HG02973 (cell line): Measurements from ENCODE around the gene TMEM9.

Experiments used
- ATAC-seq: cut with Tn5 transposase; IDR thresholded peaks from one replicate; pipeline ENCODE4 v1.9.1; 2021; ENCODE audit warnings: moderate library complexity; ENCODE audit not compliant: unreplicated experiment

The TMEM9 gene

DNA sequence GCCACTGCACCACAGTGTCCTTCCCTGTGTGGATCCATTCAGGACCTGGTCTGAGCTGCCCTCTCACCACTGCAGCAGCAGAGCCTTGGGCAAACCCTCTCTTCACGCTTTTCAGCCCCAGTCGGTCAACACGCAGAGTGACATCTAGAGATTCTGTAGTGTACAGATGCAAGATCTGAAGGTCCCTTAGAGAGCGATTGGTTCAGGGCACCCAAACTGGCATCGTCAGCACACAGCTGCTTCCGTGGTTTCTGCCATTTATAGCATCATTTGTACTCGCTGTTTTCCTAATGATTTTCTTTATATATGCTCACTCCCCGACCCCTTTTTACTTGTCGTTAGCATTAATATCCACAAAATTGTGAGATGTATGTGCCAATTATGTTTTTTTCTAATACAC lies 25.8 kb downstream of the TMEM9 start:
- no peak for ATAC-seq

DNA sequence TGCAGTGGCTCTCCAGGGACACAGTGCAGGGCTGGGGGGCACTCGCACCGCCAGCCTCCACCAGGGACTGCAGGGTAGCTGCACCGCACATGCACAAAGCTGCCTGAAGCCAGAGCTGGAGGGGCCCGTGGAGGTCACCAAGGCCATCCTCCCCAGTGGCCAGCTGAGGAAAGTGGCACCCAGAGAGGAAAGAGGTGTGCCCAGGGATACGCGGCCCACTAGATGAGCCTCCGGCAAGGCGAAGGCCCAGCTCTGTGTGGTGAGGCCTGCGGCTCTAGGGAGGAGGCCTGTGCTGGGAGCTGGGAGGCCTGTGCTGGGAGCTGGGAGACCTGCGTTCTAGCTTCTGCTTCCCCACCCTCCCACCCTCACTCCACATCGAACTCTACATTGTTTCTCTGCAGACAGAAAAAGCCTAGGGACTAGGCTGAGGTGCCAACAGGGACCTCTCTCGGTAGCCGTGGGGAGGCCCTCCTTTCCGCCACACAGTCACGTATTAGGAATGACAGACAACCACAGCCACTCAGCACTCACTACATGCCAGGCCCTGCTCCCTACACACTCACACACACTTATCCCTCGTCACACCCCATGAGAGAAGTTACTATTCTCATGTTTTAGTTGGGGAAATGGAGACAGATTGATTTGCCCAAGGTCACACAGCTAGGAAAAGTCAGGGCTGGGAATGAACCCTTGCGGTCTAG lies 26.4 kb downstream of the TMEM9 start:
- no peak for ATAC-seq

DNA sequence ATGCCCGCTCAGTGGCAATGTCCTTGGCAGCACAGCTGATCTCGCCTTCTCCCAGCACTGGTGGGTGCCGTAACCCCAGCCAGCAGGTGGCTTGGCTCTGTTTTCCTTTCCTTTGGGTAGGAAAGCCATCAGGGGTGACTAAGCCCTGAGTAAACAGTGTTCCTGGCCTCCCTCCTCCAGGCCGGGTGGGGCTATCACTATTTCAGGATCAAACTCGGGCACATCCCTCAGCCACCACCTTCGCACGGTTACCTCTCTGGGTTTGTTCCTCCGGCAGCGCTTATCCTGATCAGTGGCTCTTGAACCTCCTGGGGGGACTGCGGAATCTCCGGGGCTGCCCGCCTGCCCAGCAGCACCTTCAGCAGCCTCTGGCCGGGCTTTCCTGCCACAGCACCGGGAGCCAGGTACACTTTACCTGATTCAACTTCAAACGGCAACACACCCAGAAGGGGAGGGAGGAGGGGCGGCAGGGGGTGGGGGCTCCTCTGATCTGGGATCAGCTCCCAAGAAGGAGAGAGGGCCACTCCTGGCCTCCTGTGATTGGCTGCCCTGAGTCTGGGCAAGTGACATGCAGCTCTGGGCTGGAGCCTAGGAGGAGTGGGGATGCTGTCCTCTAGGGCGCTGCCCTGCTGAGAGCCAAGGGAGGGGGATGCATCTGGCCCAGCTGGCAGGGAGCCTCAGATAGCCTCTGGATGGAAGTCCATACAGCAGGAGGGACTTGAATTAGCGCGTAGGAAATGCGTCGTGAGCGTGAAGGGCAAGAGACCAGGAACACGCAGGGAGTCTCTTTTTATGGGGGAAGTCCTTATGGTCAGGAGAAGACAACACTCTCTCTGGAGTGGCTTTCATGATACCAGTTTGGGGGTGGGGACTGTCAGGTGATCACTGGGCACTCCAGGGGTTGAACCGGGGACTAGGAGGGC lies 27.2 kb downstream of the TMEM9 start, which contains the start of gene ASCL5:
ASCL5 (minus strand) TSS at position 353 of the 923 bp plus-strand sequence. CDS start 11,812 bp downstream, outside the sequence.
- no peak for ATAC-seq

DNA sequence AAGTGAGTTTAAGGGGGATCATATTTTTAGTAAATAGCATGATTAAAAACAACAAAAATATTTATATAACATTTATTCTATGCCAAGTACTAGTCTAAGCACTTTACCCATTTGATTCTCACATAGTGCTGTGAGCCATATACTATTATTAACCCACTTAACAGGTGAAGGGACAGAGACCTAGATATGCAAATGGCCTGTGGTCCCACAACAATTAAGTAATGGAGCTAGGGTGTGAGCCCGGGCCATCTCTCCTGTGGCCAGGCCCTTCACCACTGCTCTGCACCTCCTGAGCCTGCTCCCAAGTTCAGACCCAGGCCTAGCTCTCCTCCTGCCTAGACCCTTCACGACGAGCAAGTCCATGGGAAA lies 27.8 kb downstream of the TMEM9 start:
- no peak for ATAC-seq

DNA sequence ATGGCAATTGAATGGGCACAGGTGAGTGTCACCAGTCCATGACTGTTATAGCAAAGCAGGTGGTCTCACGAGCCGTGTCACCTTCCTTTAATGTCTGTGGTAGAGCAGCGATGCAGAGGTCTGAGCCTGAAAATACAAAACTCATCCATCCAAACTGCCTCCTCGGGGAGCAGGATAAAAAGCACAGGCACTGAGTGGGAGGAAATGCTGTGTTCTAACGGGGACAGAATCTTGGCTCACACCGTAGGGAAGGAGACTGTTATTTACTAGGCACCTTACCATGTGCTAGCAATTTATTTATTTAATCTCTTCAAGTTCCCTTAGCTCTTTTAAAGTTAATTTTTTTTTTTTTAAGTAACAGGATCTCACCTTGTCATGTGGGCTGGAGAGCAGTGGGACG lies 28.5 kb downstream of the TMEM9 start:
- no peak for ATAC-seq

DNA sequence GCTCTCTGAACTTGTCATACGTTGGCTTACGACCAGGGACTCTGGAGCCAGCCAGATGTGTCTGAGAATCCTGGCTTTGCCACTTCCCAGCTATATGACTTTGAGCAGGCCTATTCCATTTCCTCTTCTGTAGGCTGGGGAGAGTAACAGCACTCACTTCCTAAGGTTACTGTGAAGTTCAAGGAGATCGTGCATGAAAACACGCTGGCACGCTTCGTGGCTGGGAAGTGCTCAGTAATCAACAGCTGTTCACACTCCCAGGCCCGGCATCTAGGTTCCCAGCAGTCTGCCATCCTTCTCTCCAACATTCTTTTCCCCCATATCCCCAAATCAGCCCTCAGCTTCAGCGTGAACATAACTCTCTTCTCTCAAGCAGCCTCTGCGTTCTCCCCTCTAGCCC lies 29.3 kb downstream of the TMEM9 start:
- ATAC-seq: no peak

DNA sequence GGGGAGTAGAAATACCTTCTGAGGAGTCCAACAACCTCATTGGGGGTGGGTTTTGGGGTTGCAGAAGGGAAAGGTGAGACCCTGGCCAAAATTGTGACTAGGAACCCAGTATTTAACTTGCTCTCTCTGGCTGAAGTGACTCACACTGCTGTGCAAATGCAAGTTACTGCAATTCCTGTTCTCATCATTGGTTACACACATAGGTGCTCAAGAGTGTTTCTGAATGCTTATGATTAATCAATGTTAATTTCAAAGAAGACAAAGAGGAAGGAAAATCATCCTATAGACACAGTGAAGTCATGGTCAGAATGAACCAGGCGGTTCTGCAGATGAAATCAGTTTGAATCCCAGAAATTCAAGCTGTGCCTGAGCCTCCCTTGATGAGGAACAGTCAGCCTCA lies 30.4 kb downstream of the TMEM9 start:
- no peak for ATAC-seq

DNA sequence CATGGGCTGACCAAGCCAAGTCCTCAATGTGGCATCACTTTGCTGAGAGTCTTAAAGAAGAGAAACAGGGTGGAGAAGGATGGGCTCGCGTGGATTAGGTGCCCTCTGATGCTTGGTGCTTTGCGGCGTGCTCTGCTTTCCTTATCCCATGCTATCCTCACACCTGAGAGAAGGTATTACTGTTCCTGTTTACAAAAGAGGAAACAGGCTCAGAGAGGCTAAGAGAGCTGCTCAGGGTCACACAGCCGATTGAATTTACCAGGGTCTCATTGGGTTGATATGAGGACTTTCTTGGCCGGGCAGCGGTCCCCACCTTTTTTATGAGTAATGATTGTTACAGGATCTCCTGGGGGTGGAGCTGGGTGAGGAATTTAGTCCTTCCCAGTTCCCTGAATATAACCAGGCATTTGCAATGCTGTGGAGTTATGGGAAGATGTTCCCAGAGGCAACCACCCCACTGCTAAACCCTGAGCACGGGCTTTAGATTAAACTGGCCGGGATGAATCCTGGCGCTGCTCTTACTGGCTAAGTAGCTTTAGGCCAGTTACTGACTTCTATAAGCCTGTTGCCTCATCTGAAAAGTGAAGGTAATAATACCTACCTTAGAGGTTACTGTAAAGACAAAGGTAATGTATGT lies 31.8 kb downstream of the TMEM9 start:
- no peak for ATAC-seq

DNA sequence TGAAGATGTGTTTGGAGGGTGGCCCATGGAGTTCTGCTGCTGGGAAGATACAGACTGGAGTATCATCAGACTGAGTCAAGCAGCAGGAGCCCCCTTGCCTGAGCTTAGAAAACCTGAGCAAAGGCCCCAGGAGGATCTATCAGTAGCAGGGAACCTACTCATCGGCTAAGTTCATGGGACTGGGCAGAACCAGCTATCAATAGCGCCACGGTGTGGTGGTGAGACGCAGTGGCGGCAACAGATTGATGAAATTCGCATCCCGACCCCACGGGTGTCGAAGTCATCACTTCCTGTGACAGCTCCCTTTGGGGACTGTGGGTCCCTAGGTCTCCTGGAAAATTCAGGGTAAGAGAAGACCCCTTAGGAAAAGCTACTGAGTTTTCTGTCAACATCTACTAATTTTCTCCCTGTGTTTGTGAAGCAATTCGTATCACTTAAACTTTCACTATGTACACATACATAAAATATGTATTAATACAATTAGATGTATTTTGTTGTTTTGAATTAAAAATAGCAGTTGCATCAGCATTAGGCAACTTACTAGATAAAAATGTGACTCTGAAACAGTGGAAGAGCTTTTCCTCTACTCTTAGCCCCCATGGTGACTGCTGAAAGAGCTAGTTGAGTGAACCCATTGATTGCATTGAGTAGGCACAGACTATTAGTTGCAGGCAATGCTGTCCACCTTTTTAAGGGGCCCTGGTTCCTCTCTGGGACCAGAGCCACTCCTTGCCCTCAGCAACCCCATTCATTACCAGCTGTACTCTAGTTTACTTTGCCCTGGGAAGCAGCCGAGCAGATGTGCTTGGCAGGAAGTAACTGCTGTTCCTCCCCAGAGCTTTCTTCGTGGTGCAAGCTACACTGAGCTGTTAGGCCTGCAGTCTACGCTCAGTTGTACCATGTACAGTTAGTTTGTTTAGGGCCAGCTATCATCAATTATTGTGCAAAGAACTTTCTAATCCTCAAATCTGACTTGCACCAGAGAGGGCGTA lies 34.8 kb downstream of the TMEM9 start:
- ATAC-seq: no peak

DNA sequence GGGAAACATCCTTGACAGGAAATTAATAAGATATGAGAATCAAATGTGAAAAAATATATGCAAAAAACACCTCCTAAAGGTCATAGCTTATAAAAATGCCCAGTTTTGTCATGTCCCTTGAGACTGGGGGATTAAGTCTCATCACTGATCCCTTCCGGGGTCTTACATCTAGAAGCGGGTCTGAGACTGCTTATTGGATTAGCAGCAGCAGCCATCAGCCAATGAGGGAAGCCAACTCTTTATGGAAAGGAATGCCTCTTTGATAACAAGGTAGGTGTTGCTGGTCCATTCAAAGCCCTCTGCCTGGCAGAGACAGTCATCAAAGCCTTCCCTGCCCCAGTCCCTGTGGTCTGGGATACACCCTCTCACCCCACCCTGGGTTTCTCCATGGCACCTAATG lies 38.2 kb downstream of the TMEM9 start:
- no peak for ATAC-seq

DNA sequence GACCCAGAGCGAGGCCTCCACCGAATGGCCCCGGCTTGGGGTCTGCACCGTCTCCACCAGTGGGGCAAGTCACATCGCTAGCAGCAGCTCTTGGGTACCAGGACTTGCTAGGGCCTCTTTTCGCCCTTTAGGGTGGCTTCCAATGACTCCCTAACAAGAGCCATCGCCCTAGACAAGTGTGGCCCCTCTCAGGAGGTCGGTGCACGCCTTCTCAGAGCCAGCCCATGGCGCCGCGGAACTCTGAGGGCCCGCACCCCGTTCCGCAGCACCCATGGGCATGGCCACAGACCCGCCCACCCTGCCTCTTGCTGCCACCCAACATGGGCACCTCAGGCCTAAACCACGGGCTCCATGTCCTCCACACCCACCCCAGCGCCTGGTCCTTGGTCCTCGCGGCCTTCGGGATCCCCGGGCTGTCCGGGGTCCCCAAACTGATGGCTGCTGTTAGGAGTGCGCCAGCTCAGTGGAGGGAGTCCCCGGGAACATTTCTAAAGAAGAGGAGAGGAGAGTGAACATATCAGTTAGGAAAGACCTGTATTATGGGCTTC lies 38.8 kb downstream of the TMEM9 start:
- no peak for ATAC-seq

DNA sequence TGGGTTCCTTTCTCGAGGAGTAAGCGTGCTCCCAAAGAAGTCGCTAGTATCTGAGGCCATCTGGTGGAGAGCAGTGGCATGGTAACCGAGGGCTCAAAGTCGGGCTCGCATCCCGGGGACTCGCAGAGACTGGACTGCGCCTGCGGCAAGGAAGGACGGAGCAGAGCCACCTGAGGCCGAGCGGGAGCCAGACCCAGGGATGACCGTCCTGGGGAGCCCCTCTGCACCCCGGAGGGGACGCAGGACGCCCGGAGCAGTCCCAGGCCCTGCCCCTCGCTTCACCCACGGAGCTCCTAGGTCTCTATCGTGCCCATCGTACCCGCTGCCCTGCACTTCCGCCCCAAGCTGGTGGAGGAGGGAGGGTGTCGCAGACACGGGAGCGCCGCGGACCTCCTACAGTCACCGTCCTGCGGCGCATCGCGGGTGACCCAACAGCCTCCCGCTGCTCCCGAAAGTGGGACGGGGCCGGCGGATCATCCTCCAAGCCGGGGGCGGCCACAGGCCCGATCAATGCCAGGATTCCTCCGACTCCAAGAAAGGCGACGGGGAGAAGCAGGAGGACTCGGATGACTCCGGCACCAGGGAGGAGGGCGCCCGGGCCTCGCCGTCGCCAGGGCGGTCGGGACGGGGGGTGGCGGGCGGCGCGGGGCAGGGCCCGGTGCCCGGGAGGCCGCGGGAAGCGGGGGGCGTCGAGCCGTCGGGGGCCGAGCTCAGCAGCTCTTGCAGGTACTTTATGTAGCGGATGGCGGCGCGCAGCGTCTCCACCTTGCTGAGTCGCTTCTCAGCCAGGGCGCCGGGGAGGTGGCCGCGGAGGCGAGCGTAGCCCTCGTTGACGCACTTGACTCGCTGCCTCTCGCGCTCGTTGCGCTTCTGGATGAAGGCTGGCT lies 39.8 kb downstream of the TMEM9 start:
- peak; percentile 88 for ATAC-seq

DNA sequence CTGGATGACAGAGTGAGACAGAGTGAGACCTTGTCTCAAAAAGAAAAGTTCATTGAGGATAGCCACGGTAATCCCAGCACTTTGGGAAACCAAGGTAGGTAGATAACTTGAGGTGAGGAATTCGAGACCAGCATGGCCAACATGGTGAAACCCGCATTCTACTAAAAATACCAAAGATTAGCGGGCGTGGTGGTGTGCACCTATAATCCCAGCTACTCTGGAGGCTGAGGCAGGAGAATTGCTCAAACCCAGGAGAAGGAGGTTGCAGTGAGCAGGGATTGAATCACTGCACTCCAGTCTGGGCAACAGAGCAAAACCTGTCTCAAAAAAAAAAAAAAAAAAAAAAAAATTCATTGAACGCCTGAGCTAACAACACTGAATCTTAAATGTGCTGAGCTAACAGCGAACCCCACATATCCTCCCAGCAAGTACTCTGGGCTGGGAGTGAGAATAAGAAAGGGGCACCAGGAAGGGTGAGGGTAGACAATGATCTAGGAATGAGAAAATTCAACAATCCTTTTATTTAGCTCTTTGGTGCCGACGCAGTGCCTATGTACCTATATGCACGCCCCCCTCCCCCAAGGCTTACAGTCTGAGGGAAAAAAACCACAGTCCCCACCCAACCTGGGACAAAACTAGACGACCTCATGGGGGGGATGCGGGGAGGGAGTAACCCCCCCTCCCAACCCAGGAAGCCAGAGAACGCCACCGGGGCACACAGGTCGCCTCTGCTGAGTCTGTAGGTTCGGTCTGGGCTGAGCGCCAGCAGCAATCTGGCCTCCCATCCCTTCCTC lies 40.6 kb downstream of the TMEM9 start:
- no peak for ATAC-seq

DNA sequence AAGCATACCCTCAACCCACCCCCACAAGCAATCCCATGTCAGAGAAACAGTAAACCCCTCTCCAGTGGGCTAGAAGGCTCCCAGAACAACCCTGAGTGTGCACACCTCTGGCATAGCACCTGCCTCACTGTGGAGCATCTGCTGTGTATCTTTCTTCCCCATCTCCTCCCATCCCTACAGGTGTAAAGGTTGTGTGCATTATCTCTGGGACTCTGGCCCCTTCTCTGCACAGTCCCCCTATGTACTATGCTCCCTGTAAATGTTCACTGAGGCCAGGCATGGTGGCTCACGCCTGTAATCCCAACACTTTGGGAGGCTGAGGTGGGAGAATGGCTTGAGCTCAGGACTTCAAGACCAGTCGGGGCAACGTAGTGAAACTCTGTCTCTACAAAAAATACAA lies 41.3 kb downstream of the TMEM9 start:
- ATAC-seq: no peak

DNA sequence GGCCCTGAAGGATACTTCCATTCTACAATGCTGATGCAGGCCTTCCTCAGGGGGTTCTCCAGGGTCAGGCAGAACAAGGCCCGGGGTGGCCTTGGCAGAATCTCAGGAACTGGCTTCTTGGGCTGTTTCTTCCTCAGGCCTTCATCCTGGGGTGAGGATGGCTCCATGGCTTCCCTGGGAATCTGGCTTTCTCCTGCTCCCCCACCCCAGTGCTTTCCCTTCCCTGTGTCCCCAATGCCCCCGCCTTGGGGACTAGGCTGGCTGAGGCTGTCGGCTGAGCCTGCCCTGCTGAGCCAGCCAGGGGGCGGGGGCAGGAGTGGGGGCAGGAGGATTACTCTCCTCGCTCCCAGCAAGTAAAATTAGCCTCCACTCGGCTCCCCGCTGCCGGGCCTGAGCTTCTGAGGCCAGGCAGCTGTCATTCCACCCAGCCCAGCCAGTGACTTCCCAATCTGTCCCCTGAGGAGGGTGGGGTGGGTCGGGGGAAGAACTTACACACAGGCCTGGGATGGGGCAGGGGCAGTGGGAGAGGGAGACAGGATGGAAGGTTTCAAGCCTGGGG lies 42.0 kb downstream of the TMEM9 start, which contains the start of gene CACNA1S:
CACNA1S (minus strand) TSS at position 254 of the 559 bp plus-strand sequence; CDS start at position 167, 87 bp downstream.
- no peak for ATAC-seq

DNA sequence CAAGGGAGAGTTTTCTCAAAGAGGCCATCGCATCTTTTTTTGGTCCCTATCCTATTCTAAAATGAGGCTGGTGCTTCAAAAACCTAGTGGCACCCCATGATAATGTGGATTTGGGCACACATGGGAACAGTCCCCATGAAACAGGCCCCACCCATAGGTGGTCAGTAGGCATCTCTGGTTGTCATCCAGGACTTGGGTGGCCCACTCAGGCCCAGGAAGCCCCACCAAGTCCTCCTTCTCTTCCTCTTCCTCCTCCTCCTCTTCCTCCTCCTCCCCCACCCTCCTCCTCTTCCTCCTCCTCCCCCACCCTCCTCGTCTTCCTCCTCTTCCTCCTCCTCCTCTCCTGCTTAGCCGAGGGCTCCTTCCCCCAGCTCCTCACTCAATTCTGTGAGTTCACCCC lies 42.6 kb downstream of the TMEM9 start:
- ATAC-seq: no peak

DNA sequence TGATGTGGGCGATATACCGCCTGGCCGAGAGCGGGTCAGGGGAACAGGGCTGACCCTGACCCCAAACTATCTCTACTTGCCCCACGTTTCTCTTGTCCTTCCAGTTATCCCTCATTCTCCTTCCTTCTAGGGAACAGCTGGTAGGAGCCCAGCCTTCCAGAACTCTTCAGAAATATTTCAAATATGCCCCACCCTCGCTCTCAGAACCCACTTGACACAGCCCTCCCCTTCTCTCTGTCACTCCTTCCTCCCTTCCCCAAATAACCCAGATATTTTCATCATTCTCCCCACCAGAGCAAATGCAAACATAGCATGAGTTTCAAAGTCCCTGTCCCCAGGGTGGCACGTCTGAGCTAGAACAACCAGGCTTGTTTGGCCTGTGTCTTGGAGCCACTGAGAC lies 43.1 kb downstream of the TMEM9 start:
- no peak for ATAC-seq

DNA sequence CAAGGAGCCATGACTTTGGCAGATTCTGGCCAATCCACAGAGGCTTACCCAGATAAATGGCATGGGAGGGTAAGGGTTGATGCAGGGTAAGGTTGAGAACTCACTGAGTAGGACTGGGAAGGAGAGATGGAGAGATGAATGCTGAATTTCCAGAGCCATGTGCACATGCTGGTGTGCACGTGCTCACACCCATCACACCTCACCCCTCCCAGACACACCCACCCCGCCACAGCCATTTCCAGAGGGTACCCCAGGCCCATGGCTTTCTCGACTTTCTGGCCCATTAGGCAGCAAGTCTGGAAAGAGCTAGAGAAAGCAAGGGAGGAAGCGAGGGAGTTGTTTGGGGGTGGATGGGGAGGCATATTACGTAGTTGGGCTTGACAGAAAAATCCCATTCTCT lies 43.7 kb downstream of the TMEM9 start:
- ATAC-seq: no peak
